ENCODE measurements around the gene KRT80.

DNA sequence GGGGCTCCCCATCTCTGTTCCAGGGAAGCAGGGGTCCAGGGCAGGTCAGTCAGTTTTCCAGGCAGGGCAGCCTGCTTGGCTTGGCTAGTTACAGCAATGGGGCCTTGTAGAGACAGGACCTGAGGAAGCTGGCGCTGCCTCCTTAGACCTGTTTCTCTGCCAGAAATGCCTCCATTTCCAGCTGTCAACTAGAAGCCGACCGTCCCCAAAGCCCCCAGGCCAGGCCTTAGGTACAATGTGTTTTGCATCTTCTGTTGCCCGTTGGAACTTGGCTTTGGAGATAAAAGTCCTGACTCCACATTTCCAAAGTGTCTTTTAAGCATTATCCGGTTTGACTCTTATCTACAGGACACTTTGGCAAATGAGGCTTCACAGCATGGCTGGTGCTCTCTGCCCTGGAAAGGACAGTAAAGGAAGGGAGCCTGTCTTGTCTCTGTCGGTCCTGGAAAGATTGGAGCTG lies 42.6 kb downstream of the KRT80 start:
- TF ChIP-seq EZH2 (IDR thresholded peaks at IDR 0.05; ENCODE audit: low read length) = no peak
- TF ChIP-seq, protein P1, sequence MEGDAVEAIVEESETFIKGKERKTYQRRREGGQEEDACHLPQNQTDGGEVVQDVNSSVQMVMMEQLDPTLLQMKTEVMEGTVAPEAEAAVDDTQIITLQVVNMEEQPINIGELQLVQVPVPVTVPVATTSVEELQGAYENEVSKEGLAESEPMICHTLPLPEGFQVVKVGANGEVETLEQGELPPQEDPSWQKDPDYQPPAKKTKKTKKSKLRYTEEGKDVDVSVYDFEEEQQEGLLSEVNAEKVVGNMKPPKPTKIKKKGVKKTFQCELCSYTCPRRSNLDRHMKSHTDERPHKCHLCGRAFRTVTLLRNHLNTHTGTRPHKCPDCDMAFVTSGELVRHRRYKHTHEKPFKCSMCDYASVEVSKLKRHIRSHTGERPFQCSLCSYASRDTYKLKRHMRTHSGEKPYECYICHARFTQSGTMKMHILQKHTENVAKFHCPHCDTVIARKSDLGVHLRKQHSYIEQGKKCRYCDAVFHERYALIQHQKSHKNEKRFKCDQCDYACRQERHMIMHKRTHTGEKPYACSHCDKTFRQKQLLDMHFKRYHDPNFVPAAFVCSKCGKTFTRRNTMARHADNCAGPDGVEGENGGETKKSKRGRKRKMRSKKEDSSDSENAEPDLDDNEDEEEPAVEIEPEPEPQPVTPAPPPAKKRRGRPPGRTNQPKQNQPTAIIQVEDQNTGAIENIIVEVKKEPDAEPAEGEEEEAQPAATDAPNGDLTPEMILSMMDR (optimal IDR thresholded peaks at IDR 0.05 in 1 of 3, IDR thresholded peaks at IDR 0.05 in 1 of 3, conservative IDR thresholded peaks at IDR 0.05 in 1 of 3; ENCODE audit: extremely low read depth in 1 of 3, insufficient read depth in 2 of 3, low read length in 3 of 3) = no peak
